ENCODE data around the gene HS3ST2.

- no peak for TF ChIP-seq HDGF (IDR thresholded peaks at IDR 0.05; ENCODE audit: borderline replicate concordance)
- no peak for TF ChIP-seq FOXM1 (IDR thresholded peaks at IDR 0.05; ENCODE audit: borderline replicate concordance)
- no peak for TF ChIP-seq BHLHE40 (IDR thresholded peaks at IDR 0.05; ENCODE audit: borderline replicate concordance)
- no peak for TF ChIP-seq CTBP1 (IDR thresholded peaks at IDR 0.05; ENCODE audit: borderline replicate concordance)
- no peak for TF ChIP-seq L3MBTL2 (conservative IDR thresholded peaks at IDR 0.05)
These were observed 123.2 kb downstream of the HS3ST2 start for GRCh38 chr16:22937169-22937568.

Measured in HEK293T (cell line).